ENCODE results near the gene ARRDC2.
A peak's percentile ranks its signal among the peaks of the same experiment; 100 is the strongest.
"Not testable (repeated sequence)": the region's sequence is repeated elsewhere in the genome, so short reads cannot be mapped to it uniquely, and the experiment has no call there.

Gene ARRDC2

DNA sequence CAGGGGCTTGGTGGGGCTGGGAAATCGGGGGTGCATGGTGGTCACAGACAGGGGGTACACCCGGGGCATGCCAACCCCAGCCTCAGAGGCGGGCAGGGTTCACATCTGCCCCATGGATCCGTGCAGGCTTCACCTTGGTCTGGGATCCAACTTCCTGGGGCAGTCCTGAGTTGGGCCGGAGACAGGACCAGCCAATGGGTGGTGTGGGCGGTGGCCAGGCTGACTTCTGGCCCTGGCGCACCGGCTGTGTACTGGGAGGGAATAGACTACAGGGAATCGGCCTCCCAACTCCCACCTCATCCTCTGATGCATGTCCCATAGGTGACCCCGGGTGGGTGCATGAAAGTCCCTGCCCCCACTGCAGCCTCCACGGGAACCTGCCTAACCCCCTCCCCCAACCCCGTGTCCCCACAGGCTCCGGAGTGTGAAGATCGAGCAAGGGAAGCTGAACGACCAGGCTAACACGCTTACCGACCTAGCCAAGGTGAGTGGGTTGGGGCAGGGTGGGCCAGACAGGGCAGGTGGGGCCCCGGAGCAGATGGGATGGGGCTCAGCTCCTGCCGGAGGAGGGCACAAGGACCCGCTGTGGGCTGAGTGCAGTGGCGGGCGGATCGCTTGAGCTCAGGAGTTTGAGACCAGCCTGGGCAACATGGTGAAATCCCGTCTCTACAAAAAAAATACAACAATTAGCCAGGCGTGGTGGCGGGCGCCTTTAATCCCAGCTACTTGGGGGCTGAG, 14.7 kb upstream of the ARRDC2 start:
- no peak for DNase-seq

DNA sequence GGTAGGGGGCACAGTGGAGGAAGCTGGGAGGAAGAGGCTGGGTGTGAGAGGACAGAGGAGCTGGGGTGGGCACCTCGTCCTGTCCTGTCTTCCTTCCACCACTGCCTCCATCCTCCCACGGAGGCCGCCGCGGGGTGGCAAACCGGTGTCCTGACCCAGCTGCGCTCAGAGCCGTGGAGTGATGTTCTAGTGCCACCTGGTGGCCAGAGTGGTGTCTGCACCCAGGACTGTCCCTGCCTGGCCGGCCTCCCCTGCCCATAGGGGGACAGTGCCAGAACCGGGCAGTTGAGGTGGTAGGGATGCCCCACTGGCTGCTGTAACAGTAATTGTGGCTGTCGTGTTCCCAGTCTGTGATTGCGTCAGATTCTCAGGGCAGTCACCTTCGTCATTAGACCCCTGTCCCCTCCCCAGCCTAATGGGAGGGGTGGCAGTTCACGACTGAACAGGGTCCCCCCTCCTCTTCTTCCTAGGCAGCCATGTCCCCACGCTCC, 11.1 kb upstream of the ARRDC2 start:
- peak; percentile 80 for DNase-seq

DNA sequence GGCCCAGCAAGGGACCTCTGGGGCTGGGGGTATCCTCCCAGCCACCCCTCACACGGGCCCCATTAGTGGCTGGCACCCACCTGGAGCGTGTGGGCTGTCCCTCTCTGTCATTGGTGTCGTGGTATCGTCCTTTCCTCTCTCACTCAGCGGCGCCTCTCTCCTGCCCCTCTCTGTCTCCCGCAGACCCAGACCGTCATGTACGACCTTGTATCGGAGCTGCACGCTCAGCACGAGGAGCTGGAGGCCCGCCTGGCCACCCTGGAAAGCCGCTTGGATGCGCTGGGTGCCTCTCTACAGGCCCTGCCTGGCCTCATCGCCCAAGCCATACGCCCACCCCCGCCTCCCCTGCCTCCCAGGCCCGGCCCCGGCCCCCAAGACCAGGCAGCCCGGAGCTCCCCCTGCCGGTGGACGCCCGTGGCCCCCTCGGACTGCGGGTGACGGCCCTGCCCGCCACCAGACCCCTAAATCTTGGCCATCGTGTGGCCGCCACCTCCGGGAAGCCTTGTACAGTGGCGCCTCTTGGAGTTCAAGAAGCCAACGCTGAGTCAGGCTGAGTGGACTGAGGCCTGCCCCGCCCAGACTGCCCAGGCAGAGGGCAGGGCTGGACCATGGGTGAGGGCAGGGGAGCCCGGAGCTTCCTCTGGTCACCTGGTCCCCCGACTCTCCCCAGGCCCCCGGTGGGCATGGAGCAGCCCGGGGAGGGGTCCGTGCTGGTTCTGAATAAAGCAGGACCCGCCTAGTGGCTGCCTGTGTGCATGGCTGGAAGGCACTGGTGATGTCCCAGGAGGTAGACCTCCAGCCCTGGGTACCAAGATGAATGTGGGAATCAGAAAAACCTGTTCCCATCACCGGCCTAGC, 9.8 kb upstream of the ARRDC2 start:
- DNase-seq: peak; percentile 32

GRCh38 chr19:17998827-17999150, 9.2 kb upstream of the ARRDC2 start:
- DNase-seq: no peak

- peak; percentile 98 for DNase-seq
Measured at GRCh38 chr19:17999684-18000479, 8.1 kb upstream of the ARRDC2 start.

DNA sequence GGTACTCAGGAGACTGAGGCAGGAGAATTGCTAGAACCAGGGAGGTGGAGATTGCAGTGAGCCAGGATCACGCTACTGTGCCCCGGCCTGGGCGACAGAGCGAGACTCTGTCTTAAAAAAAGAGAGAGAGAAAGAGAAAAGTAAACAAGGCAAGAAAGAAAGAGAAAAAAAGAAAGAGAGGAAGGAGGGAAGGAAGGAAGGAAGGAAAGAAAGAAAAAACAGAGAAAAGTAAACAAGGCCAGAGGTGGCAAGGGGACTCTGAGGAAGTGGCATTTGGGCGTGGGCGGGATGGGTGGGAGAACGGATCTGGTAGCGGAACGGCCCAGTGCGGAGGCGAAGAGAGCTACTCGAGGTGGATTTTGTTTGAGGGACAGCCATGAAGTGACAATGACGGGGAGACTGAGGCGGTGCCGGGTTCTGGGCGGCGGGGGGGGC, 7.5 kb upstream of the ARRDC2 start:
- DNase-seq: no peak

DNA sequence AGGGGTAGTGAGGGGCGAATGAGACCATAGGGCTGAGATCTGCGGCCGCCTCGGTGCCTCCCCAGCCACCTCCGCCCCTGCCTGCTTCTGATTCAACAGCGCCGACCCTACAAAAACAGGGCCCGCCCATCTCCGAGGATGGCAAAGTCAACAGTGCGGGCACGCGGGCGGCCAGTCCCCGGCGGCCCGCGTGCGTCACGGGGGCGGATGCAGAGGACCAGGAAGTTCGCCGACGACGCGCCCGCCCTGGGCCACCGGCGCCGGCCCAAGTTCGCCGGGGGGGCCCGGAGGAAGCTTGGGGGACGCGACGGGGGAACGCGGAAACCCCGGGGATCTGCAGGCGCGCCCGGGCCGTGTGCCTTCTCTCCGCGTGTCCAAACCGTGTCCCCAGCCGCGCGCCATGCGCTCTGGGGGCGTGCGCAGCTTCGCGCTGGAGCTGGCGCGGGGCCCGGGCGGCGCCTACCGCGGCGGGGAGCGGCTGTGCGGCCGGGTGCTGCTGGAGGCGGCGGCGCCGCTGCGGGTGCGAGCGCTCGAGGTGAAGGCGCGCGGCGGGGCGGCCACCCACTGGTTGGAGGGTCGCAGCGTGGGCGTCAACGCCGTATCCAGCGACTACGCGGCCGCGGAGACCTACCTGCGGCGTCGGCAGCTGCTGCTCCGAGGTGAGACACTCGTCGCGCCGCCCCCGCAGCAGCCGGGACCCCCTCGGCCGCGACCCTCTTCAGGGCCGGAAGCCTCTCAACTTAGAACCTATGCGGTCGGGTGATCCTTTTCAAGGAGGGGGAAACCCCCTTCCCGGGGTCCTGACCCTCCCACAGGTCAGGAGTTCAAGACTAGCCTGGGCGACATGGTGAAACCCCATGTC, 6.8 kb upstream of the ARRDC2 start:
- peak; percentile 96 for DNase-seq

GRCh38 chr19:18001777-18002345, 6.1 kb upstream of the ARRDC2 start:
- DNase-seq: peak; percentile 43

DNA sequence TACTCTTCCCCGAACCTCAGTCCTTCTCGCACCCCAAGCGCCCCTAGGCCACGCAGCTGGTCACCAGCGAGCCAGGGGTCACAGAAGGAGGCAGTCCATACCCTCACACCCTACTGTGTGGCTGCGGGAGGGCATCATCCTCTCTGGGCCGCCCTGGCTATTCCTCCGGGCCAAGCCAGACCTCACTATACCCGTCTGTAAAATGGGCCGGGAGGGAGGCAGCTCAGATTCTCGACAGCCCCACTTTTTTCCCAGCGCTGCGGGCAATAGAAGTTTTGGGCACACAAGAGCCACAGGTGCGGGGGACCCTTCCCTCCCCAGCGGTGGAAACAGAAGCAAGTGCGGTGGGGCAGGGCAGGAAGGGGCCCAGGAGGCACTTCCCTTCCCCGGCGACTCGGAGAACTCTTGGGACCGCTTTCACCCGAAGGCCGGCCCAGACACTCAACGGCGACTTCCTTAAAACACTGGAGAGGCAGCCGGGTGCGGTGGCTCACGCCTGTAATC, 5.6 kb upstream of the ARRDC2 start:
- peak; percentile 30 for DNase-seq

DNA sequence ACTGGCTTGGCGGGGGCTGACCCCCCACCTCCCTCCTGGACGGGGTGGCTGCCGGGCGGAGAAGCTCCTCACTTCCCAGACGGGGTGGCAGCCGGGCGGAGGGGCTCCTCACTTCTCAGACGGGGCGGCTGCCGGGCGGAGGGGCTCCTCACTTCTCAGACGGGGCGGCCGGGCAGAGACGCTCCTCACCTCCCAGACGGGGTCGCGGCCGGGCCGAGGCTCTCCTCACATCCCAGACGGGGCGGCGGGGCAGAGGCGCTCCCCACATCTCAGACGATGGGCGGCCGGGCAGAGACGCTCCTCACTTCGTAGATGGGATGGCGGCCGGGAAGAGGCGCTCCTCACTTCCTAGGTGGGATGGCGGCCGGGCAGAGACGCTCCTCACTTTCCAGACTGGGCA, 2.2 kb upstream of the ARRDC2 start:
- DNase-seq: not testable (repeated sequence)

DNA sequence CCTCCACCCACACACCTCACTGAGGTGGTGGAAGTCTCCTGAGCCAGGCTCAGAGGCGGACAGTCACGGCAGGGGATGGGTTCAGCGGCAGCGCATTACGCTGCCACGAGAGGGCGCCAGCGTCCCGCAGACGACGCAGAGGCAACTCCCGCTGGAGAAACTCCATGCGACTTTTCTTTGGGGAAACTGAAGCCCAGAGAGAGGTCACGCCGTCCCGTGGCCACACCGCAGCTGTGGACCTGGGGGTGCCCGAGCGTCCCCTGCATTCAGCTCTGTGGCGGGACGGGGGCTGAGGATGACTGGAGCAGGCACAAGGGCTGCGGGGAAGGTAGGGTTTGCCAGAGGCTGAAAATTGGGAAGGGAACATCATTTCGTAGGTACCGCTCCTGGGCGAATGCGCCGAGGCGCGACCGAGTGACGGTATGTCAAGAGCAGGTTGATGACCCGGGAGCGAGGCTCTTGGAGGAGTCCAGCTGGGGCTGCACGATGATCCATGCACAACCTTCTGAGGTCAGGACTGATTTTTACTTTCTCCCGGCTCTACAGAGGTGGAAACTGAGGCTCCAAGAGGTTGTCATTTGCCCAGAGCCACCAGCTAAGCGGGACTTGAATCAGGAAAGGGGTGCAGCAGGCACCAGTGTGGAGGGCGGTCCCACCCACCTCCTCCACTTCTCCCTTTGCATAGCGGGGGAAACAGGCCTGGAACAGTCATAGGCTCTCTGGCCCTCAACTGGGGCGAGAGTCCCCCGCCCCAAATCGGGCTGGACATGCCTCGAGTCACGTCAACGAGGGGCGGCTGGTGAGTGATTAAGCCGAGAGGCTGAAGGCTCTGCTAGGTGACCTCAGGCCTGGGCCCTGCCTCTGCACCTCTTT, 690 bp upstream of the ARRDC2 start:
- DNase-seq: peak; percentile 76

DNA sequence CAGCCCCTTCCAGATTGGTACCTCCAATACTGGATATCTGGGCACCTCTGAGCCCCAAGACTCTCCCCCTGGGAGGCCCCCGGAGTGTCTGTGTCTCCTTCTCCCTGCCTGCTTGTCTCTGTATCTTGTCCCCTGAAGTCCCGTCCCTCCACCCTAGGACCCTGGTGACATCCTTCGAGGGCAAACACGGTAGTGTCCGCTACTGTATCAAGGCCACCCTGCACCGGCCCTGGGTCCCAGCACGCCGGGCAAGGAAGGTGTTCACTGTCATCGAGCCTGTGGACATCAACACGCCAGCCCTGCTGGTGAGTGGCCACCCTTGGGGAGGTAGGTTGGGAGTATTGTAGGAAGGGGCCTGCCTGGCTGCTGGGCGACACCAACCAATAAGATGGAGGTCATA, 844 bp downstream of the ARRDC2 start:
- DNase-seq: no peak

DNA sequence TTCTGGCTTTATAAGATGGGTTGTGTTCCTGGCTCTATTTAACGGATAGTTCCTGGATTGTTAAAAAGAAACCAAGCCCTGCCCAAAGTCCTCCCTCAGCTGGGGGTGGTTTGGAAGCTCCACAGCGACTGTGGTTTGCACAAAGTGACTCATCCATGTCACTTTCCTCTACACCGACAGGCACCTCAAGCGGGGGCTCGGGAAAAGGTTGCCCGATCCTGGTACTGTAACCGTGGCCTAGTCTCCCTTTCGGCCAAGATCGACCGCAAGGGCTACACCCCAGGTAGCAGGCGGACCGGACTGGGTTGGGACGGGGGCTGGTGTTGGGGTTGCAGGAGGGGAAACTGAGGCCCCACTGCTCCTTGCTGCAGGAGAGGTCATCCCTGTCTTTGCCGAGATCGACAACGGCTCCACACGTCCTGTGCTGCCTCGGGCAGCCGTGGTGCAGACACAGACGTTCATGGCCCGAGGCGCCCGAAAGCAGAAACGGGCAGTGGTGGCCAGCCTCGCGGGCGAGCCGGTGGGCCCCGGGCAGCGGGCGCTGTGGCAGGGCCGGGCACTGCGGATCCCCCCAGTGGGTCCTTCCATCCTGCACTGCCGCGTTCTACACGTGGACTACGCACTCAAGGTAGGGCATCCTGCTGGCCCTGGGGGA, 1.6 kb downstream of the ARRDC2 start:
- no peak for DNase-seq

- no peak for DNase-seq
Measured at GRCh38 chr19:18010149-18010548, 2.2 kb downstream of the ARRDC2 start.

DNA sequence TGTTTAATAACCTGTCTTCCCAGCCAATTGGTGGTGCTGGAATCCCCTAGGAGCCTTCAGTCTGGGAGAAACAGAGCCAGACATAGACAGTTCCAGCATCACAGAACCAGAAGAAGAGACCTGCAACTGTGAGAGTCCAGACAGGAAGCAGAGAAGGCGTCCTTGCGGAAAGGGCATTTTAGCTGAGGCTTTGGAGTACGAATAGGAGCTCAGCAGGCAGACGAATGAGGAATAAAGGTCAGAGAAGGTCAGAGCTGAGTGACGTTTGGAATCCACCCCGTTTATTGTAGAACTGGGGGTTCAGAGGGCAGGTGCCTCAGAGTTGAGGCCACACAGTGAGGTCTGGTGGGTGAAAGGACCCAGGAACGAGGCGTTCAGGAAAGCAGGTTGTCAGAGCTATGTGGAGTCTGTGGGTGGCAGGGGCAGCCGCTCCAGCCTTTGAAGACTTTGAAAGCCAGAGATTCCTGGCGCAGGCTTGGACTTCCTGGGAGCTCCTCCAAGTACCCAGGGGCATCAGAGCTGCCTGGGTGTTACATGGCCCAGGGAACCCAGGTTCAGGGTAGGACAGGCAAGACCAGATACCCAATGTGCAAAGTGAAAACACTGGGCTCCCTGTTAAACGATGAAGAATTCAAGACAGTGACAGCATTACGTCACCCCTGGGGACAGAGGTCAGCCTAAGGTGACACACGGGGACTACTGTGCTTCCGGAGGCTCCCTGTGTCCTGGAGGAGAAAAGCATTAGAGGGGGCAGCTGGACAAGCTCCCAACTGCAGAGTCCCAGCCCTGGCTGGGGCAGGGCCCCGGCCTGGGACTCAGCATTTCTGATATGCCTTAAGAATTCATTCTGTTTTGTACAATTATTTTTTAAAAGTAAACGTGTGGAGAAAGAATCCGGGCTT, 5.5 kb downstream of the ARRDC2 start:
- no peak for DNase-seq

DNA sequence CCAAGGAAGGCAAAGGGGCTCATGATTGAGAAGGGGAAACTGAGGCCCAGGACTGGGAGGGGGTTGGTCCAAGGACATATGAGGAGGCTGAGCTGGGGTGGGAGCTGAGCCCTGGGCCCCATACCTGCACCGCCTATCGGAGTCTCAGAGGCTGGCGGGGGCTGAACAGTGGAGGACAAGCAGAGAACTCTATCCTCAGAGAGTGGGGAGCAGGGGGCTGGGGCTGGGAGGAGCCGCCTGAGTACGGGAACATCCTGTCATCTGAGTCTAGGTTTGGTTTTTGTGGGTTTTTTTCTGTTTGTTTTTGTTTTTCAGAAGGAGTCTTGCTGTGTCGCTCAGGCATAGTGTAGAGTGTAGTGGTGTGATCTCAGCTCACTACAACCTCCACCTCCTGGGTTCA, 6.2 kb downstream of the ARRDC2 start:
- DNase-seq: no peak

DNA sequence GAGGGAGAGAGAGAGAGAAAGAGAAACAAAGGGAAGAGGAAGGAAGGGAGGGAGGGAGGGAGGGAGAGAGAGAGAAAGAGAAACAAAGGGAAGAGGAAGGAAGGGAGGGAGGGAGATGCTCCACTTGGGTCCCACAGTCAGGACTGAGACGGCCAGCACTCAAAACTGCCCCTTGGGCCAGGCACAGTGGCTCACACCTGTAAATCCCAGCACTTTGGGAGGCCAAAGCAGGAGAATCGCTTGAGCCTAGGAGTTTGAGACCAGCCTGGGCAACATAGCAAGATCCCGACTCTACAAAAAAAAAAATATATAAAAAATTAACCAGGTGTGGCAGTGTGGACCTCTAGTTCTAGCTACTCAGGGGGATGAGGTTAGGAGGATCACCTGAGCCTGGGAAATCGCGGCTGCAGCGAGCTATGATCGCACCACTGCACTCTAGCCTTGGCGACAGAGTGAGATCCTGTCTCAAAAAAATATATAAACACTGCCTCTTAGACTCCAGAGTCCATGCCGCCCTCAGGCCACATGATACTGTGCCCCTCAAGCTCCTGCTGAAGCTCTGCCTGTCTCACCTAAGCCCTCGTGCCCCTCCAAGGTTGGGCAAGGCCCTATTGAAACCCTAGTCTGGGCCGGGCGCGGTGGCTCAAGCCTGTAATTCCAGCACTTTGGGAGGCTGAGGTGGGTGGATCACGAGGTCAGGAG, 8.4 kb downstream of the ARRDC2 start:
- no peak for DNase-seq
